Measurements from ENCODE around the gene KCNC1. TPM values are rescaled to one million over a fixed set of nuclear protein-coding genes. Genes with fewer than 3 reads are reported as not detected.

The KCNC1 gene
- total RNA-seq, 2 donors from 2014 or later, result not detected

GRCh38 chr11:17730608-17731462 is 3.7 kb upstream of the KCNC1 start:
- peak; percentile 79 for DNase-seq (ENCODE audit: low spot score)
- Histone ChIP-seq H3K27ac (no peak overlapping the region), H3K9me3 (no peaks in the 10 kb centered on the region), H3K36me3 (no peaks in the 10 kb centered on the region), H3K4me1 (peaks cover 0 to 18% of the 10 kb centered on the region in 2 donors), H3K27me3 (peaks cover 0 to 2% of the 10 kb centered on the region in 2 donors), H3K4me3 (no peak overlapping the region)
- TF ChIP-seq CTCF (IDR thresholded peaks at IDR 0.05), result peak; percentile 63 to 89

- Histone ChIP-seq H3K4me1 (peaks cover 0 to 20% of the 10 kb centered on the region in 2 donors), H3K4me3 (no peak overlapping the region), H3K27ac (no peak overlapping the region), H3K9me3 (no peaks in the 10 kb centered on the region), H3K27me3 (peaks cover 5 to 25% of the 10 kb centered on the region in 2 donors), H3K36me3 (no peaks in the 10 kb centered on the region)
- no peak for TF ChIP-seq CTCF (IDR thresholded peaks at IDR 0.05)
- no peak for DNase-seq (ENCODE audit: low spot score)
Measured at GRCh38 chr11:17733261-17733660, 1.3 kb upstream of the KCNC1 start.

- H3K9me3 ChIP-seq, result no peaks in the 10 kb centered on the region
- DNase-seq (ENCODE audit: low spot score), result no peak
- no peak for TF ChIP-seq CTCF (IDR thresholded peaks at IDR 0.05)
- peaks cover 5 to 34% of the 10 kb centered on the region in 2 donors for H3K27me3 ChIP-seq
- no peak overlapping the region for H3K27ac ChIP-seq
- H3K4me1 ChIP-seq, result peaks cover 0 to 20% of the 10 kb centered on the region in 2 donors
- H3K36me3 ChIP-seq, result no peaks in the 10 kb centered on the region
- H3K4me3 ChIP-seq, result peak overlapping the region; percentile 34 to 48
Measured at GRCh38 chr11:17734986-17735817, 621 bp downstream of the KCNC1 start.

GRCh38 chr11:17735818-17736578 is 1.4 kb downstream of the KCNC1 start:
- no peak for DNase-seq (ENCODE audit: low spot score)

More at GRCh38 chr11:17735818-17736578, 1.4 kb downstream of the KCNC1 start:
- Histone ChIP-seq H3K27ac (no peak overlapping the region), H3K4me3 (peak overlapping the region in 1 of 2 donors; percentile 48), H3K9me3 (no peaks in the 10 kb centered on the region), H3K36me3 (no peaks in the 10 kb centered on the region), H3K27me3 (peaks cover 5 to 34% of the 10 kb centered on the region in 2 donors), H3K4me1 (peaks cover 0 to 20% of the 10 kb centered on the region in 2 donors)
- TF ChIP-seq CTCF (IDR thresholded peaks at IDR 0.05), result peak in 1 of 2 donors; percentile 35
